HG03039 (cell line): ENCODE data around the gene ACSL4.
"Not testable (repeated sequence)": the region's sequence is repeated elsewhere in the genome, so short reads cannot be mapped to it uniquely, and the experiment has no call there.

ENCODE experiments used
- ATAC-seq: cut with Tn5 transposase; IDR thresholded peaks from one replicate; pipeline ENCODE4 v1.9.1; 2021; ENCODE audit warnings: mild to moderate bottlenecking, moderate library complexity; ENCODE audit not compliant: unreplicated experiment

The ACSL4 gene

DNA sequence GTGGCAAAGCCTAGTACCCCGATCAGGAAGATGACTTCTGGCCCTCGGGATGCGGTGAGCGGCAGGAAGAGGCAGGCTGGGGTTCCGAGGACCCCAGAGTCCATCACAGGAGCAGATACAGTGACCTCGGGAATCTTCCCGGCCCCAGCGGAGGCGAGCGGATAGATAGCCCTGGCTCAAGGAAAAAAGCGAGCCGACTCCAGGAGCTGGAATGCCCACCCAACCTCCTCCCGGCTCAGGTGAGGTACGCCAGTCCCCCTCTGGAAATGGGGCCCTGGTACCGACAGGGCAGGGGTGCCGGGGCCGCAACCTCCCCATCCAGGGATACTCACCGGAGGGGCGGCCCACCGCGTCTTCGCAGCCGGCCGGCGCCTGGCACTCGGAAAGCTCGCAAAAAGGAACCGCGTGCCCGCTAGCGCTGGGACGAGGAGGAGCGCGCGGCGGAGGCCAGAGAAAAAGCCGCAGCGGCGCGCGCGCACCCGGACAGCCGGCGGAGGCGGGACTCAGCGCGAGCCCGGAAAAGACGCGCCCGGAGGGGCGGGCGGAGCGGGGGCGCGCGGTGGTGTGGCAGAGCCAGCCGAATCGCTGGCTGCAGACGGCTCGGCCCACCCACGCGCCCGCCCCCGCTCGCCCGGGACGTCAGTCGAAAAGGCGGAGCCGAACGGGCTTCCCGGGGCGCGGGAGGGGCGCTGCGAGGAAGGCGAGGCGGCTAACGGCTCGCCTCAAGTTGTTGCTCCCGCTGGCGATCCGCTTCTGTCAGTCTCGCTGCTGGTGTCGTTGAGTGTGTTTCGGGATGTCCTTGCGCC lies at the start of gene ACSL4:
Gene ACSL4, minus strand, starts transcription at position 451 of the 806 bp plus-strand sequence. CDS start 49,894 bp downstream, outside the sequence.
- peak; percentile 81 for ATAC-seq

DNA sequence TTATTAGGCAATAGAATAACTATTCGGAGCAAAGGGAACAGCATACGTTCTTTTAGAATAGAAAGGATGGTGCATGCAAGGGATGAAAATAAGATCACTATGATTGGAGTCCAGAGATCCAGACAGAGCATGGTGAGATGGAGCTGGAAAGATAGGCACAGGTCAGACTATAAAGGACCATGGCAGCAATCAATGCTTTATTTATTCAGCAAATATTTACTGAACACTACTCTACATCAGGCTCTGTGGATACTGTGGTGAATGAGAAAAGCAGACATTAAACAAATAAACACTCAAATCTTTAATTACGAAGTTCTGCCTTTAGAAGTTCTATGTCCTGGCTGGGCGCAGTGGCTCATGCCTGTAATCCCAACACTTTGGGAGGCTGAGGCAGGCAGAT lies 44.7 kb upstream of the ACSL4 start:
- ATAC-seq: no peak

GRCh38 chrX:109776986-109777385 lies 43.9 kb upstream of the ACSL4 start:
- ATAC-seq: no peak

- no peak for ATAC-seq
These were observed 43.4 kb upstream of the ACSL4 start for GRCh38 chrX:109776432-109776831.

DNA sequence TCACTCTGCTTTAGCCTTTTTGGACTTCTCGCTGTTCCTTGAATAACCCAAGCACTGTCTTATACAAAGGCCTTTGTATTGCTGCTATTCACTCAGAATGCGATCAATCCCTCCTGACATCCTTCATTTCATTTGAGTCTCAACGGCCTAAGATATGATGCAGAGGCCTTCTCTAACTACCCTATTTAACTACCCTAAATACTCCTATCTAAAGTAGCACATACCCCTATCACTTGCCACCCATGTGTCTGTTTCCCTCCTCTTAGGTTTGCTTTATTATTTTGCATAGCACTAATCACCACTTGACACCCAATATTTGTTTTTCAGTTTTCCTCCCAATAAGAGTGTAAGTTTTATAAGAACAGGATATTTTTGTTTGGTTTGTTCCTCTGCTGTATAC lies 42.3 kb upstream of the ACSL4 start:
- no peak for ATAC-seq

DNA sequence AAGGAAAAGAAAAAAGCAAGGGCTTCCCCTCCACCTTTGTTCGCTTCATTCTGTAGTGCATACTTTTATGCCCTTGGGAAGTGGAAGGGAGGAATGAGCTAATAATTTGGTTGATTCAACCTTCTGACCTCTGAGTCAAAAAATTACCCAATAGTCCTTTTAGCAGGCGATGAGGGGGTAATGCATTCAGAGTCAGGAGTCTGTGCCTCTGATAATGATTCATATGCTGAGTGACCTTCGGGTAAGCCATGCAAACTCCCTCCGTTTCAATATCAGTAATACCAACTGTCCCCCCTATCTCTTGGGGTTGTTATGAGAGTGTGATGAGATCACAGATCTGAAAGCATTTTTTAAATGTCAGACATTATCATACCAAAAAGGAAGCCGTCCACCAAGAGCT lies 41.6 kb upstream of the ACSL4 start:
- peak; percentile 96 for ATAC-seq

GRCh38 chrX:109774136-109774535 lies 41.1 kb upstream of the ACSL4 start:
- ATAC-seq: no peak

DNA sequence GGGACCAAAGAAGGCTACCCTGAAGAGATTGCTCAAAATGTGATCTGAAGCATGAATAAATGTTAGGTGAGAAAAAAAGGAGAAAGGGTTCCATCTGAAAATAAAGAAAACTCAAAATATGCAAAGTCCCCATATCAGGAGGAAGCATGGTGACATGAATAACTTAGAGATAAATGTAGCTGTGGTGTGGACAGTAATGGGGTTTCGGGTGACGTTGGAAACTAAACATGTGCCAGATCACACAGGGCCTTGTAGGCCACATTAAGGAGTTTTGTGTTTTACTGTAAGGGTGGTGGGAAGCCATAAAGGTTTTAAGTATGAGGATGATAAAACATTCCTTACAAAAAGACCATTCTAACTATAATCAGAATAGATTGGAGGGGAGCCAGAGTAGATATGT lies 40.3 kb upstream of the ACSL4 start:
- ATAC-seq: no peak

GRCh38 chrX:109770780-109771179 lies 37.7 kb upstream of the ACSL4 start:
- no peak for ATAC-seq

GRCh38 chrX:109760922-109761250 lies 27.8 kb upstream of the ACSL4 start:
- no peak for ATAC-seq

GRCh38 chrX:109760209-109760921 lies 27.3 kb upstream of the ACSL4 start:
- no peak for ATAC-seq

GRCh38 chrX:109753256-109753655 lies 20.2 kb upstream of the ACSL4 start:
- no peak for ATAC-seq

DNA sequence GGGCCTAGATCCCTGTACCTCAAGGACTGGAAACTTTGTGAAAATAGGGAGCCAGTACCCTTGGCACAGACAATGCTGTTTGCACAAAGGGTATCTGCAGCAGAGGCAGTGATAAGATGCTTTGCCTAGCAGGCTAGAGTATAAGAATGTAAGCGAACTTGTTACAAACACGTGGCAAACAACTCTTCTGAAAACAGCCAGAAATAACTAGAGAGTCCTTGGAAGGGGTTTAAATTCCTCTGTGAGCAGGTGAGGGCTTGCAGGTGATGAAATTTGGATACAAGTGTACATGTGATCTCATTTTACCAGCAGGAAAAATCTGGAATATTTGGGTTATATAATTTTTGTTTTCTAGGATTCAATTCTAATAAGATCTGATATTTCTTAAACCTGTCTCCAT lies 18.6 kb upstream of the ACSL4 start:
- no peak for ATAC-seq

- no peak for ATAC-seq
These were observed 16.1 kb upstream of the ACSL4 start for GRCh38 chrX:109749207-109749606.

GRCh38 chrX:109747681-109748080 lies 14.6 kb upstream of the ACSL4 start:
- no peak for ATAC-seq

- no peak for ATAC-seq
These were observed 9.7 kb upstream of the ACSL4 start for GRCh38 chrX:109742722-109743121.

DNA sequence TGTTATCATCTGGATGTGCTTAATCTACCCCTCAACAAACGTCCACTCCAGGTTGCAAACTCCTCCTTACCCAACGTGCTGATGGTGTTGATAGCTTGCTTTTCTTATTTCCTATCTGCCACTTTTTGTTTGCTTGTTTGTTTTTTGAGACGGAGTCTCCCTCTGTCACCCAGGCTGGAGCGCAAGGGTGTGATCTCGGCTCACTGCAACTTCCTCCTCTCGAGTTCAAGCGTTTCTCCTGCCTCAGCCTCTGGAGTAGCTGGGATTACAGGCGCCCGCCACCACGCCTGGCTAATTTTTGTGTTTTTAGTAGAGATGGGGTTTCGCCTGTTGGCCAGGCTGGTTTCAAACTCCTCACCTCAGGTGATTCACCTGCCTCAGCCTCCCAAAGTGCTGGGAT lies 7.8 kb upstream of the ACSL4 start:
- ATAC-seq: not testable (repeated sequence)

GRCh38 chrX:109740433-109740809 lies 7.4 kb upstream of the ACSL4 start:
- no peak for ATAC-seq

DNA sequence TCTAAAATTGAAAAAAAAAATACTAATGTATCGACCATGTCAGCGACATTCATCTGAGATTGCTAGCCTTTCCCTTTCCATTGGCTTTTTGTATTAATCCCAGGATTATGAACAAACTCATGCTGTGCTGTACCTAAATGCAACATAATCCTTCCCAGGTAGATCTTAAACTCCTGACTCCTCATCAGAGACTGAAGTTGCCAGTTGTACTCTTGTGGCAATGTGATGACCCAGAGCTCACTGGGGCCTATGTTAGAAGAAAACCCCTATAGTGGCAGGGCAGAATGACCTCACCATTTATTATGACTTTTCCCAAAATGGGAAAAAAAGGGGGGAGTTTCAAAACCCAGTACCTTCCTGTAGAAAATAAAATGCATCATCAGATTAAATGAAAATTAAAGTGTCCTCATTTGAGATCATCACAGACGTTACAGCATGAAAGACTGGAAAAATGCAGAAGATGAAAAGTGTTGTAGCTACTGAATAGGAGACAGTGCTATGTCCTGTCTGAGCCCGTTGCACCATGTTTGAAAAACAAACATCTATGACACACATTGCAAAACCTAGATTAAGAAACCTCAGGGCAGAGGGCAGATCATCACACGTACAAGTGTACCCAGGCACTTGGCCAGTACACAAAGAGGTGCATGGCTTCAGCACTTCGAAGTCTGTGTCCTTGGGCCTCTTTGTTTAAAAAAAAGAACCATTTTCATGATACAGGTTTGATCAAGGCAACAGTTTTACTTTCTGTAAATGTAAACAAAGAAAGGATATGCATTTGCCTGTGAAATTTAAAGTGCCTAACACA lies 6.8 kb upstream of the ACSL4 start:
- ATAC-seq: no peak

- ATAC-seq: no peak
These were observed 2.2 kb upstream of the ACSL4 start for GRCh38 chrX:109735202-109735744.

GRCh38 chrX:109733613-109734083 lies 591 bp upstream of the ACSL4 start:
- no peak for ATAC-seq
